ENCODE data around the gene BARX1.

Gene BARX1

DNA sequence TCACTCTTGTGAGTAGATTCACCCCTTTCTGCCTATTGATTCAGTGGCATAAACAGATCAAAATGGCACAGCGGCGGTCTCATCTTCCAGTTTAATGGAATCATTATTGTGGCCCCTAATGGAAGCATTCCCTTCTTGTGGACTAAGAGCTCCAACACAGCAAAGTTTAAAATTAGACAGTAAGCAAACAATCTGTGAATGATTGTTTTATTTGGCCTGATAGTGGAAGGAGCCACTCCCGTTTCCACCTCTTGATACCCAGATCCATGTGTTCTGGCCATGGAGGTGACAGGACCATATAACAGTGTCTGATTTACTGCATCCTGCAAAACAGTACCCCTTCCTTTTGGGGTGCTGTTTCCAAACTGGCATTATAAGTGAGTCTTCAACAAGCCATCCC, 41.2 kb upstream of the BARX1 start:
- Histone ChIP-seq H3K4me2 (ENCODE audit: low read depth, low read length, poor library complexity, severe bottlenecking) (no peak overlapping the region), H3K79me2 (ENCODE audit: insufficient read depth, low read length) (no peaks in the 10 kb centered on the region)
- TF ChIP-seq, protein P1, sequence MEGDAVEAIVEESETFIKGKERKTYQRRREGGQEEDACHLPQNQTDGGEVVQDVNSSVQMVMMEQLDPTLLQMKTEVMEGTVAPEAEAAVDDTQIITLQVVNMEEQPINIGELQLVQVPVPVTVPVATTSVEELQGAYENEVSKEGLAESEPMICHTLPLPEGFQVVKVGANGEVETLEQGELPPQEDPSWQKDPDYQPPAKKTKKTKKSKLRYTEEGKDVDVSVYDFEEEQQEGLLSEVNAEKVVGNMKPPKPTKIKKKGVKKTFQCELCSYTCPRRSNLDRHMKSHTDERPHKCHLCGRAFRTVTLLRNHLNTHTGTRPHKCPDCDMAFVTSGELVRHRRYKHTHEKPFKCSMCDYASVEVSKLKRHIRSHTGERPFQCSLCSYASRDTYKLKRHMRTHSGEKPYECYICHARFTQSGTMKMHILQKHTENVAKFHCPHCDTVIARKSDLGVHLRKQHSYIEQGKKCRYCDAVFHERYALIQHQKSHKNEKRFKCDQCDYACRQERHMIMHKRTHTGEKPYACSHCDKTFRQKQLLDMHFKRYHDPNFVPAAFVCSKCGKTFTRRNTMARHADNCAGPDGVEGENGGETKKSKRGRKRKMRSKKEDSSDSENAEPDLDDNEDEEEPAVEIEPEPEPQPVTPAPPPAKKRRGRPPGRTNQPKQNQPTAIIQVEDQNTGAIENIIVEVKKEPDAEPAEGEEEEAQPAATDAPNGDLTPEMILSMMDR (IDR thresholded peaks at IDR 0.05; ENCODE audit: insufficient read depth, low read length, poor library complexity, severe bottlenecking): no peak
- no peak for TF ChIP-seq EZH2phosphoT487 (conservative IDR thresholded peaks at IDR 0.05; ENCODE audit: low read length)

DNA sequence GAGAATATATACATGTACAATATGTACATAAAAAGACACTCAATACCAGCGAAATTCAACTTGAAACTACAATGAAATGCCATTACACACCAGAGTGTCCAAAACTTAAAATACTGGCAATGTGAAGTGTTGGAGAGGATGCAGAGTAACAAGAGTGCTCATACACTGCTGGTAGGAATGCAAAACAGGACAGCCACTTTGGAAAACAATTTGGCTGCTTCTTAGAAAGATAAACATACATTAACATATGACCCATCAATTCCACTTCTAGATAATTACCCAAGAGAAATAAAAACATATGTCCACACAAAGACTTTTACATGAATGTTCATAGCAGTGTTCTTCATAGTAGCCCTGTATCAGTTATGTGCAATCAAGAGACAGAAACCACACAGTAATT, 39.4 kb upstream of the BARX1 start:
- H3K9ac ChIP-seq (ENCODE audit: low read length): no peak overlapping the region
- no peak overlapping the region for H3K27ac ChIP-seq (ENCODE audit: low read depth, low read length)
- H4K20me1 ChIP-seq (ENCODE audit: low read depth, low read length): no peaks in the 10 kb centered on the region
- H3F3A ChIP-seq (ENCODE audit: insufficient read depth): no peaks in the 10 kb centered on the region
- H3K4me3 ChIP-seq (ENCODE audit: insufficient read depth, low read length, poor library complexity, severe bottlenecking): no peak overlapping the region
- H3K9me3 ChIP-seq (ENCODE audit: insufficient read depth, low read length): peaks cover 6% of the 10 kb centered on the region; the same call in 1 of the 2 replicates
- no peaks in the 10 kb centered on the region for H3K36me3 ChIP-seq (ENCODE audit: low read length)
- H3K27me3 ChIP-seq (ENCODE audit: low read length): no peaks in the 10 kb centered on the region
- no peaks in the 10 kb centered on the region for H3K79me2 ChIP-seq (ENCODE audit: insufficient read depth, low read length)
- no peak overlapping the region for H2AFZ ChIP-seq (ENCODE audit: low read depth, low read length, severe bottlenecking)
- TF ChIP-seq EZH2phosphoT487 (conservative IDR thresholded peaks at IDR 0.05; ENCODE audit: low read length): no peak
- TF ChIP-seq, protein P1 (IDR thresholded peaks at IDR 0.05; ENCODE audit: insufficient read depth, low read length, poor library complexity, severe bottlenecking): no peak
- H3K9me2 ChIP-seq (replicated peaks; ENCODE audit: insufficient read depth, low read length): no peaks in the 10 kb centered on the region
- H3K4me2 ChIP-seq (ENCODE audit: low read depth, low read length, poor library complexity, severe bottlenecking): no peak overlapping the region

More for the DNA sequence above, 41.2 kb upstream of the BARX1 start:
- no peaks in the 10 kb centered on the region for H3K9me2 ChIP-seq (replicated peaks; ENCODE audit: insufficient read depth, low read length)
- H2AFZ ChIP-seq (ENCODE audit: low read depth, low read length, severe bottlenecking): no peak overlapping the region
- no peak overlapping the region for H3K4me3 ChIP-seq (ENCODE audit: insufficient read depth, low read length, poor library complexity, severe bottlenecking)
- no peaks in the 10 kb centered on the region for H3K9me3 ChIP-seq (ENCODE audit: insufficient read depth, low read length)
- no peaks in the 10 kb centered on the region for H3K36me3 ChIP-seq (ENCODE audit: low read length)
- no peaks in the 10 kb centered on the region for H3F3A ChIP-seq (ENCODE audit: insufficient read depth)
- H3K9ac ChIP-seq (ENCODE audit: low read length): no peak overlapping the region
- no peak overlapping the region for H3K27ac ChIP-seq (ENCODE audit: low read depth, low read length)
- H4K20me1 ChIP-seq (ENCODE audit: low read depth, low read length): no peaks in the 10 kb centered on the region
- no peaks in the 10 kb centered on the region for H3K27me3 ChIP-seq (ENCODE audit: low read length)

DNA sequence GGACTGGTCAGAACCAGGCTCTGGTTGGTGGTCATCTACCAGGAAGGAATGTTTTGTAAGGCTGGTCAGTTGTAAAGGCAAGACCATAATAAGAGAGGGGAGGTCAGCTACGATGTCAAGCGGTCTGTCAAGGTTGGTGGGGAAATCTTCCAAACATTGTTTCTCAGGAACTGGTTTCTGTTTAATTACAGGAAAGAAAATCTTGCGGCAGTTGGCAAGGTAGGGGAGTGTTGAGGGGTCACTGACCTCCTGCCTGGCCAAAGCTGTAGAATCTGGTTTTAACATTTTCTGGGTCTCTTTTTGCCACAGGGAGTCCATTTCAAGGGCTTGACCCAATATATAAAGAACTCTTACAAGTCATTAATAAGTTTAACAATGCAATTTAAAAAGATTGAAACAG, 39.0 kb upstream of the BARX1 start:
- Histone ChIP-seq H3K9ac (ENCODE audit: low read length) (no peak overlapping the region), H3K9me3 (ENCODE audit: insufficient read depth, low read length) (peaks cover 6% of the 10 kb centered on the region; the same call in 1 of the 2 replicates), H4K20me1 (ENCODE audit: low read depth, low read length) (no peaks in the 10 kb centered on the region), H3F3A (ENCODE audit: insufficient read depth) (no peaks in the 10 kb centered on the region), H3K4me2 (ENCODE audit: low read depth, low read length, poor library complexity, severe bottlenecking) (no peak overlapping the region), H3K4me3 (ENCODE audit: insufficient read depth, low read length, poor library complexity, severe bottlenecking) (no peak overlapping the region), H3K36me3 (ENCODE audit: low read length) (no peaks in the 10 kb centered on the region), H3K79me2 (ENCODE audit: insufficient read depth, low read length) (no peaks in the 10 kb centered on the region), H3K27ac (ENCODE audit: low read depth, low read length) (no peak overlapping the region), H2AFZ (ENCODE audit: low read depth, low read length, severe bottlenecking) (no peak overlapping the region), H3K9me2 (replicated peaks; ENCODE audit: insufficient read depth, low read length) (no peaks in the 10 kb centered on the region), H3K27me3 (ENCODE audit: low read length) (no peaks in the 10 kb centered on the region)
- TF ChIP-seq, protein P1 (IDR thresholded peaks at IDR 0.05; ENCODE audit: insufficient read depth, low read length, poor library complexity, severe bottlenecking): no peak
- TF ChIP-seq EZH2phosphoT487 (conservative IDR thresholded peaks at IDR 0.05; ENCODE audit: low read length): no peak
